ENCODE results near the gene MEGF6.

The MEGF6 gene

DNA sequence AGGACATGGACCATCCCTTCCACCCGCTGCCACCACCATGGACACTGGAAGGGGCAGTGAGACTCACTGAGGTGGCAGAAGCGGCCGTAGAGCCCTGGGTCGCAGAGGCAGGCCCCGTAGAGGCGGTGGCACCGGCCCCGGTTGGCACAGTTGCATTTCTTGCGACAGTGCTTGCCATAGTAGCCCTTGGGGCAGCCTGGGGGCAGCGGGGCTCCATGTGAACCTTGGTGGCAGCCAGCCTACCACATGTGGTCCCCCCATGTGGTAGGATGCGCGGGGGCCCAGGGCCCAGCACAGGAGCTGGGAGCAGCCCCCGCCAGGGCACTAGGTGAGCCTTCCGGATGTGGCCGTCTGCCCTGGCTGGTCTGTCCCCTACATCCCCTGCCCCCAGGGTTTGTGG lies 105.3 kb downstream of the MEGF6 start:
- Histone ChIP-seq H3K9ac (ENCODE audit: low read depth, low read length) (no peak overlapping the region), H3K4me1 (ENCODE audit: insufficient read depth, low read length) (no peaks in the 10 kb centered on the region)

GRCh38 chr1:3505161-3505560 lies 106.1 kb downstream of the MEGF6 start:
- no peaks in the 10 kb centered on the region for H3K36me3 ChIP-seq (ENCODE audit: insufficient read depth, low read length)

More for the DNA sequence above, 105.3 kb downstream of the MEGF6 start:
- no peaks in the 10 kb centered on the region for H3K36me3 ChIP-seq (ENCODE audit: insufficient read depth, low read length)
- H3K9me3 ChIP-seq (ENCODE audit: control insufficient read depth, insufficient read depth, low read length) = no peaks in the 10 kb centered on the region

GRCh38 chr1:3504822-3505153 lies 106.5 kb downstream of the MEGF6 start:
- Histone ChIP-seq H3K9ac (ENCODE audit: low read depth, low read length) (no peak overlapping the region), H3K4me1 (ENCODE audit: insufficient read depth, low read length) (no peaks in the 10 kb centered on the region), H3K9me3 (ENCODE audit: control insufficient read depth, insufficient read depth, low read length) (no peaks in the 10 kb centered on the region), H3K36me3 (ENCODE audit: insufficient read depth, low read length) (no peaks in the 10 kb centered on the region)

More at GRCh38 chr1:3505161-3505560, 106.1 kb downstream of the MEGF6 start:
- Histone ChIP-seq H3K9ac (ENCODE audit: low read depth, low read length) (no peak overlapping the region), H3K4me1 (ENCODE audit: insufficient read depth, low read length) (no peaks in the 10 kb centered on the region), H3K9me3 (ENCODE audit: control insufficient read depth, insufficient read depth, low read length) (no peaks in the 10 kb centered on the region)

DNA sequence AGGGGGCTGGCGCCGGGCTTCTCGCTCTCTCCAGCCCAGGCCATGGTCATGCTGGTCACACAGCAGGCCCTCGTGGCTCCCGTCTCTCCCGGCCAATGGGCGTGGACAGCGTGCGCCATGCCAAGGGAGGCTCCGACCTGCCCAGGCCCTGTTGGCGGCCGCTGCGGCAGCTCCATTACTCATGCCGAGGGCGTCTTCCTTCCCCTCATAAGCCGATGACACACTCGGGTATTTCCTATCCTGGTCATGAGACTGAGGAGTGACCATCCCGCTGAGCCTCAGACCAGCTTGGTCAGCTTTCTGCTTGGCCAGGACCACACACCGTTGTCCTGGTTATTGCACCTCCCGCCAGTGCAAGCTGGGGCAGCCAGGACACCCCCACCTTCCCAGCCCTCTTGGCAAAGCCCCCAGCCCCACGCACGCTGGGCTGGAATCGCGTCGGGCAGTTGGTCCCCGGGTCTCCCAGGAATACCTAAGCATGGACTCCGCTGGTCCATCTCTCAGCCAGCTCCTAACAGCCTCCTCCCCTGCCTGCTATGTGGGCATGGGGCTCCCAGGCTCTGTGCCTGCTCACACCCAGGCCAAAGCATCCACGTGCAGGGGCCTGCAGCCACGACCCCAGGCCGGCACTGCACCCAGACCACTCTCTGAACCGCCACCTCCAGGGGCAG lies 107.0 kb downstream of the MEGF6 start:
- no peaks in the 10 kb centered on the region for H3K4me1 ChIP-seq (ENCODE audit: insufficient read depth, low read length)
- no peaks in the 10 kb centered on the region for H3K9me3 ChIP-seq (ENCODE audit: control insufficient read depth, insufficient read depth, low read length)
- no peak overlapping the region for H3K9ac ChIP-seq (ENCODE audit: low read depth, low read length)
- no peaks in the 10 kb centered on the region for H3K36me3 ChIP-seq (ENCODE audit: insufficient read depth, low read length)

DNA sequence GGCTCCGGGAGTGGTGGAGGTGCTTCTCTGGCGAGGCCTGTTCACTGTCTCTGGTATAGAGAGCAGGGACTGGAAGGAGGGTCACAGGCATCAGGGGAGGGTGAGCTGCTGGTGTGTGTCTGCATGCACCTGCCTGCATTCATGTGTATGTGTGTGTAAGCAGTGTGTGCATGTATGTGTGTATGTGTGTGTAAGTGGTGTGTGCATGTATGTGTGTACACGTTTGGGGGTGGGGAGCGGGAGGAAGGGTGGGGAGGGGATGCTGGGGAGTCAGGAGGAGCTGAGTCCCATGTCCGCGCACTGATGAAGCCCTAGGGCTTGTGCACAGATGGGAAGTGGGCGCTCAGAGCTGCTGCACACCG lies 107.8 kb downstream of the MEGF6 start:
- Histone ChIP-seq H3K9me3 (ENCODE audit: control insufficient read depth, insufficient read depth, low read length) (no peaks in the 10 kb centered on the region), H3K36me3 (ENCODE audit: insufficient read depth, low read length) (no peaks in the 10 kb centered on the region), H3K4me1 (ENCODE audit: insufficient read depth, low read length) (no peaks in the 10 kb centered on the region), H3K9ac (ENCODE audit: low read depth, low read length) (no peak overlapping the region)

GRCh38 chr1:3502641-3503524 lies 108.4 kb downstream of the MEGF6 start:
- Histone ChIP-seq H3K36me3 (ENCODE audit: insufficient read depth, low read length) (no peaks in the 10 kb centered on the region), H3K9ac (ENCODE audit: low read depth, low read length) (no peak overlapping the region), H3K9me3 (ENCODE audit: control insufficient read depth, insufficient read depth, low read length) (no peaks in the 10 kb centered on the region), H3K4me1 (ENCODE audit: insufficient read depth, low read length) (no peaks in the 10 kb centered on the region)

- no peak overlapping the region for H3K9ac ChIP-seq (ENCODE audit: low read depth, low read length)
- no peaks in the 10 kb centered on the region for H3K36me3 ChIP-seq (ENCODE audit: insufficient read depth, low read length)
- no peaks in the 10 kb centered on the region for H3K9me3 ChIP-seq (ENCODE audit: control insufficient read depth, insufficient read depth, low read length)
- no peaks in the 10 kb centered on the region for H3K4me1 ChIP-seq (ENCODE audit: insufficient read depth, low read length)
Measured at GRCh38 chr1:3501856-3502640, 109.3 kb downstream of the MEGF6 start.

GRCh38 chr1:3501437-3501836 lies 109.9 kb downstream of the MEGF6 start:
- Histone ChIP-seq H3K36me3 (ENCODE audit: insufficient read depth, low read length) (no peaks in the 10 kb centered on the region), H3K9me3 (ENCODE audit: control insufficient read depth, insufficient read depth, low read length) (no peaks in the 10 kb centered on the region), H3K9ac (ENCODE audit: low read depth, low read length) (no peak overlapping the region), H3K4me1 (ENCODE audit: insufficient read depth, low read length) (no peaks in the 10 kb centered on the region)

- no peaks in the 10 kb centered on the region for H3K9me3 ChIP-seq (ENCODE audit: control insufficient read depth, insufficient read depth, low read length)
- no peaks in the 10 kb centered on the region for H3K36me3 ChIP-seq (ENCODE audit: insufficient read depth, low read length)
- H3K9ac ChIP-seq (ENCODE audit: low read depth, low read length) = no peak overlapping the region
- H3K4me1 ChIP-seq (ENCODE audit: insufficient read depth, low read length) = no peaks in the 10 kb centered on the region
Measured at GRCh38 chr1:3500265-3500835, 111.0 kb downstream of the MEGF6 start.

- no peaks in the 10 kb centered on the region for H3K9me3 ChIP-seq (ENCODE audit: control insufficient read depth, insufficient read depth, low read length)
- H3K9ac ChIP-seq (ENCODE audit: low read depth, low read length) = no peak overlapping the region
- H3K36me3 ChIP-seq (ENCODE audit: insufficient read depth, low read length) = no peaks in the 10 kb centered on the region
- H3K4me1 ChIP-seq (ENCODE audit: insufficient read depth, low read length) = no peaks in the 10 kb centered on the region
Measured at GRCh38 chr1:3499611-3500010, 111.7 kb downstream of the MEGF6 start.

DNA sequence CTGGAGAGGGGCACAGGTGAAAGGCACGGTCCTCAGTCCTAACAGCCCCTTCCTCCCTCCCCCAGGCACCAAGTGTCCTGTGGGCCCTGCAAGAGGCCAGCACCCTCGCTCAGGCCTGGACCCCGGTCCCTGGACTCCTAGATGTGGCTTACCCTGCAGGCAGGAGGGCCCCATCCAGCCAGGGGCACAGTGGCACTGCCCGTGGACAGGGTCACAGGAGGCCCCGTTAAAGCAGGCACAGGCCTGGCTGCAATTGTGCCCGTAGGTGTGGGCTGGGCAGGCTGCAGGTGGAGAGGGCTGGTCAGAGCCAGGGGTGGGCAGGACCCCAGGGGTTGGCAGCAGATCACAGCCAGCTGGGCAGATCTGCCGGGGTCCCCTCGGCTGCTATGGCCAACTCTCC lies 112.3 kb downstream of the MEGF6 start:
- Histone ChIP-seq H3K4me1 (ENCODE audit: insufficient read depth, low read length) (no peaks in the 10 kb centered on the region), H3K9ac (ENCODE audit: low read depth, low read length) (no peak overlapping the region), H3K36me3 (ENCODE audit: insufficient read depth, low read length) (no peaks in the 10 kb centered on the region), H3K9me3 (ENCODE audit: control insufficient read depth, insufficient read depth, low read length) (no peaks in the 10 kb centered on the region)

DNA sequence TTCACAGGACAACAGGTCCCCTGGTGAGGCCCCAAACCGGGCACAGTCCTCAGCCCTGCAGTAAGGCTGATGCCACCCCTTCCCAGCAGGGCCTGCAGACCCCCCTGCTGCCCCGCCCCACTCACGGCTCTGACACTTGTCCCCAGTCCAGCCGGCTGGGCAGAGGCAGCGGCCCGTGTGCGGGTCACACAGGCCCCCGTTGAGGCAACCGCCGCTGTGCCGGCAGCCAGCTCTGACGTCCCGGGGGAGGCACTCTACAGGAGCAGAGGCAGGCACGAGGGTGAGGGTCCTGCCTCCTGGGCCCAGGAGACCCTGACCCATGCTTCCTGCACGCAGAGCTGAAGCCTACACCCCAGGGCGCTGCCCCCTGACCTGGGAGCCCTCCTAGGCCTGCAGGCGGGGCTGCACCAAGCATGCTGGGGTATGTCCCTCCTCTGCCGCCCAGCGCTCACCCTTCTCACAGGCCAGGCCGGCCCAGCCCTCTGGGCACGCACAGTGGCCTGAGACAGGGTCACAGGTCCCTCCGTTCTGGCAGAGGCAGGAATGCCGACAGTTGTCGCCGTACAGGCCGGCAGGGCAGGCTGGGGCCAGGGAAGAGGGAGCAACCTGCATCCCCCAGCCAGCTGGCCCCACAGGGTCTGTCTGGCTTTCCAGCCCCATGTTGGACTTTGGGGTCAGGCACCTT lies 112.9 kb downstream of the MEGF6 start:
- no peaks in the 10 kb centered on the region for H3K9me3 ChIP-seq (ENCODE audit: control insufficient read depth, insufficient read depth, low read length)
- H3K9ac ChIP-seq (ENCODE audit: low read depth, low read length) = no peak overlapping the region
- H3K4me1 ChIP-seq (ENCODE audit: insufficient read depth, low read length) = no peaks in the 10 kb centered on the region
- no peaks in the 10 kb centered on the region for H3K36me3 ChIP-seq (ENCODE audit: insufficient read depth, low read length)

- H3K4me1 ChIP-seq (ENCODE audit: insufficient read depth, low read length) = no peaks in the 10 kb centered on the region
Measured at GRCh38 chr1:3497521-3497920, 113.8 kb downstream of the MEGF6 start.

GRCh38 chr1:3496916-3497315 lies 114.4 kb downstream of the MEGF6 start:
- no peaks in the 10 kb centered on the region for H3K4me1 ChIP-seq (ENCODE audit: insufficient read depth, low read length)
- no peak overlapping the region for H3K9ac ChIP-seq (ENCODE audit: low read depth, low read length)
- H3K9me3 ChIP-seq (ENCODE audit: control insufficient read depth, insufficient read depth, low read length) = no peaks in the 10 kb centered on the region
- no peaks in the 10 kb centered on the region for H3K36me3 ChIP-seq (ENCODE audit: insufficient read depth, low read length)

More at GRCh38 chr1:3497521-3497920, 113.8 kb downstream of the MEGF6 start:
- H3K9me3 ChIP-seq (ENCODE audit: control insufficient read depth, insufficient read depth, low read length) = no peaks in the 10 kb centered on the region
- no peaks in the 10 kb centered on the region for H3K36me3 ChIP-seq (ENCODE audit: insufficient read depth, low read length)
- H3K9ac ChIP-seq (ENCODE audit: low read depth, low read length) = no peak overlapping the region
